H9 (cell line): ENCODE measurements around the gene PEX14. TPM values are rescaled to one million over a fixed set of nuclear protein-coding genes. Genes with fewer than 3 reads are reported as not detected.

ENCODE experiments used
- DNase-seq: peaks from one replicate; pipeline ENCODE4 v3.0.0-alpha.2; 2017
- H2AFZ ChIP-seq: one replicate; pipeline ENCODE4 v1.6.1; 2013; ENCODE audit warnings: mild to moderate bottlenecking, low read length, control low read depth, moderate library complexity
- H2AK5ac ChIP-seq: 2 replicates; pipeline ENCODE4 v1.6.1; 2013; ENCODE audit warnings: low read length, control low read depth, mixed read lengths; ENCODE audit not compliant: insufficient read length
- H2BK120ac ChIP-seq: one replicate; pipeline ENCODE4 v1.6.1; 2013; ENCODE audit warnings: low read depth, mild to moderate bottlenecking, low read length, control low read depth, inconsistent platforms; ENCODE audit not compliant: poor library complexity, severe bottlenecking
- H2BK12ac ChIP-seq: 2 replicates; pipeline ENCODE4 v1.6.1; 2013; ENCODE audit warnings: low read length, control low read depth, mixed read lengths, low read depth; ENCODE audit not compliant: insufficient read length
- H2BK15ac ChIP-seq: 2 replicates; pipeline ENCODE4 v1.6.1; 2013; ENCODE audit warnings: low read depth, low read length, control low read depth
- H2BK20ac ChIP-seq: one replicate; pipeline ENCODE4 v1.6.1; 2013; ENCODE audit warnings: low read depth, mild to moderate bottlenecking, low read length, control low read depth, inconsistent platforms; ENCODE audit not compliant: poor library complexity, severe bottlenecking
- H2BK5ac ChIP-seq: 2 replicates; pipeline ENCODE4 v1.6.1; 2013; ENCODE audit warnings: low read length, control low read depth, mixed read lengths; ENCODE audit not compliant: insufficient read length
- H3K14ac ChIP-seq: 2 replicates; pipeline ENCODE4 v1.6.1; 2013; ENCODE audit warnings: low read length, control low read depth; ENCODE audit not compliant: insufficient read depth
- H3K18ac ChIP-seq: 2 replicates; pipeline ENCODE4 v1.6.1; 2013; ENCODE audit warnings: low read depth, mild to moderate bottlenecking, mixed read lengths, low read length, control low read depth; ENCODE audit not compliant: insufficient read length
- H3K23ac ChIP-seq: 2 replicates; pipeline ENCODE4 v1.6.1; 2013; ENCODE audit warnings: low read length, control low read depth, mixed read lengths, low read depth; ENCODE audit not compliant: insufficient read length
- H3K23me2 ChIP-seq: 2 replicates; pipeline ENCODE4 v1.6.1; 2013; ENCODE audit warnings: low read depth, mild to moderate bottlenecking, mixed read lengths, low read length, control low read depth; ENCODE audit not compliant: insufficient read length, poor library complexity, severe bottlenecking
- H3K27ac ChIP-seq: 2 replicates; pipeline ENCODE4 v1.5.1; 2013; ENCODE audit warnings: low read length, control low read depth, mixed read lengths, low read depth; ENCODE audit not compliant: insufficient read length
- H3K27me3 ChIP-seq: 2 replicates; pipeline ENCODE4 v1.6.1; 2013; ENCODE audit warnings: low read length, control low read depth, inconsistent platforms; ENCODE audit not compliant: insufficient read depth
- H3K4ac ChIP-seq: 2 replicates; pipeline ENCODE4 v1.6.1; 2013; ENCODE audit warnings: low read depth, mild to moderate bottlenecking, control low read depth, inconsistent platforms, low read length, moderate library complexity
- H3K4me1 ChIP-seq: 2 replicates; pipeline ENCODE4 v1.6.1; 2013; ENCODE audit warnings: low read length, control low read depth, inconsistent platforms; ENCODE audit not compliant: insufficient read depth
- H3K4me2 ChIP-seq: 2 replicates; pipeline ENCODE4 v1.6.1; 2013; ENCODE audit warnings: low read length, control low read depth, mixed read lengths; ENCODE audit not compliant: insufficient read length, insufficient read depth
- H3K56ac ChIP-seq: 2 replicates; pipeline ENCODE4 v1.6.1; 2013; ENCODE audit warnings: low read depth, mild to moderate bottlenecking, mixed read lengths, low read length, control low read depth; ENCODE audit not compliant: insufficient read length
- H3K79me1 ChIP-seq: 2 replicates; pipeline ENCODE4 v1.6.1; 2013; ENCODE audit warnings: low read depth, mild to moderate bottlenecking, moderate library complexity, low read length, control low read depth, inconsistent platforms; ENCODE audit not compliant: insufficient read depth, poor library complexity, severe bottlenecking
- H3K79me2 ChIP-seq: 2 replicates; pipeline ENCODE4 v1.6.1; 2013; ENCODE audit warnings: low read length, control low read depth, inconsistent platforms; ENCODE audit not compliant: insufficient read depth
- H3K9ac ChIP-seq: 2 replicates; pipeline ENCODE4 v1.6.1; 2013; ENCODE audit warnings: low read length, control low read depth, mixed read lengths; ENCODE audit not compliant: insufficient read length; ENCODE audit errors: extremely low read depth
- H3K9me3 ChIP-seq: one replicate; pipeline ENCODE4 v1.6.1; 2013; ENCODE audit warnings: low read depth, low read length, inconsistent platforms; ENCODE audit not compliant: control insufficient read depth
- H3T11ph ChIP-seq: one replicate; pipeline ENCODE4 v1.6.1; 2013; ENCODE audit warnings: mild to moderate bottlenecking, low read length, control low read depth, inconsistent platforms
- H4K20me1 ChIP-seq: one replicate; pipeline ENCODE4 v1.6.1; 2013; ENCODE audit not compliant: control insufficient read depth, insufficient read length, insufficient read depth
- H4K5ac ChIP-seq: 2 replicates; pipeline ENCODE4 v1.6.1; 2013; ENCODE audit warnings: low read depth, mild to moderate bottlenecking, mixed read lengths, low read length, control low read depth; ENCODE audit not compliant: insufficient read length
- H4K8ac ChIP-seq: replicated peaks from 2 replicates; pipeline ENCODE4 v1.6.1; 2013; ENCODE audit warnings: low read length, control low read depth, mixed read lengths, low read depth; ENCODE audit not compliant: insufficient read length
- H4K91ac ChIP-seq: 2 replicates; pipeline ENCODE4 v1.6.1; 2013; ENCODE audit warnings: low read depth, mild to moderate bottlenecking, moderate library complexity, mixed read lengths, low read length, control low read depth; ENCODE audit not compliant: insufficient read length
- H3K27ac Mint-ChIP-seq, 3 experiments: 2 replicates in 2 of 3; 3 replicates in 1 of 3; pipeline ENCODE4 v1.8.0; 2020 to 2021; ENCODE audit warnings: mixed read lengths in 3 of 3, mild to moderate bottlenecking in 1 of 3, moderate library complexity in 1 of 3
- H3K27me3 Mint-ChIP-seq: 2 replicates; pipeline ENCODE4 v1.8.0; 2021; ENCODE audit warnings: low read depth, mild to moderate bottlenecking, moderate library complexity, mixed read lengths
- H3K36me3 Mint-ChIP-seq, 3 experiments: 2 replicates in 2 of 3; 3 replicates in 1 of 3; pipeline ENCODE4 v1.8.0; 2020 to 2021; ENCODE audit warnings: low read depth in 3 of 3, mixed read lengths in 3 of 3; ENCODE audit not compliant: insufficient read depth in 1 of 3
- H3K4me1 Mint-ChIP-seq, 2 experiments: 2 replicates each; pipeline ENCODE4 v1.8.0; 2020; ENCODE audit warnings: mixed read lengths in 2 of 2
- H3K4me3 Mint-ChIP-seq, 2 experiments: 2 replicates in 1 of 2; 3 replicates in 1 of 2; pipeline ENCODE4 v1.8.0; 2020 to 2021; ENCODE audit warnings: mild to moderate bottlenecking in 2 of 2, mixed read lengths in 2 of 2, moderate library complexity in 1 of 2
- H3K9me3 Mint-ChIP-seq, 2 experiments: 2 replicates in 1 of 2; 3 replicates in 1 of 2; pipeline ENCODE4 v1.8.0; 2020; ENCODE audit warnings: mild to moderate bottlenecking in 2 of 2, mixed read lengths in 2 of 2, moderate library complexity in 1 of 2
- whole genome bisulfite sequencing: extraction: QIAGEN DNeasy Blood & Tissue Kit; methylation state at CpG from one replicate; pipeline ENCODE4 v1.1.7; 2013; ENCODE audit warnings: missing lambda C conversion rate, low lambda C conversion rate, mixed read lengths; ENCODE audit not compliant: insufficient read length; ENCODE audit errors: extremely low coverage; 5-methylcytosine and 5-hydroxymethylcytosine counted together
- total RNA-seq: library from RNA; stranded (reverse); gene quantifications from 2 replicates; pipeline ENCODE4 v1.2.1, GENCODE V29; 2021
- TF ChIP-seq, protein P1 (sequence below): fragments of 200-600 bp; sonication (generic); conservative IDR thresholded peaks from 3 replicates; pipeline ENCODE4 v1.8.0; 2021; ENCODE audit warnings: antibody characterized with exemption, mild to moderate bottlenecking

Gene PEX14
- total RNA-seq, 1 experiment from 2014 or later, result 23.9 TPM

DNA sequence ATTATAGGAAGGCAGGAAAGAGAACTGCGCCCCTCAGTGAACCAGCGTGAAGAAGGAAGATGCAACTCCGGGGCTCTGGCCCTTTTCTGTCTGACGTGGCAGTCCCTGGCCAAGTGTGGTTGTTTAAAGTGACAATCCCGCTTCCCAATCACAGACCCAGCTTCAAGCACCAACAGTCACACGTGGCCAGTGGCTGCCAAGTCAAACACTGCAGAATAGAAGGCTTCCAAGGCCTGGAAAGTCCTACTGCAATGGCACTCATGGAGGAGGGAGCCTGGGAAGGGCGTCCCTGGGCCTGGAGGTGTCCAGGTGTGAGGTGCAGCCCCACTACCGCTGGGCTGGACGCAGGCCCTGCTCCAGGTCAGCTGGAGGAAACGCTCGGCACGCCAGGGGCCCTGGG lies 177.9 kb downstream of the PEX14 start:
- Histone ChIP-seq H3K4ac (no peak overlapping the region), H3K27me3 (no peaks in the 10 kb centered on the region; the same call in 1 of the 2 replicates), H2AK5ac (no peak overlapping the region), H3K9me3 (no peaks in the 10 kb centered on the region), H2AFZ (no peak overlapping the region), H2BK5ac (no peak overlapping the region), H3K23me2 (peaks cover under 1% of the 10 kb centered on the region), H2BK12ac (no peak overlapping the region), H3K18ac (no peak overlapping the region), H3K4me2 (no peak overlapping the region), H3K79me2 (no peaks in the 10 kb centered on the region), H4K5ac (no peak overlapping the region), H3K4me1 (no peaks in the 10 kb centered on the region), H4K8ac (no peak overlapping the region), H3T11ph (no peak overlapping the region), H2BK120ac (no peak overlapping the region), H4K91ac (no peak overlapping the region), H3K56ac (no peak overlapping the region), H3K14ac (no peak overlapping the region), H4K20me1 (no peaks in the 10 kb centered on the region), H2BK15ac (no peak overlapping the region), H3K23ac (no peak overlapping the region), H3K79me1 (no peaks in the 10 kb centered on the region), H3K27ac (no peak overlapping the region), H3K9ac (no peak overlapping the region), H2BK20ac (no peak overlapping the region)
- no peak for DNase-seq
- Mint-ChIP-seq H3K9me3 (no peaks in the 10 kb centered on the region), H3K4me1 (peaks cover 5 to 26% of the 10 kb centered on the region in 2 experiments), H3K27ac (no peak overlapping the region), H3K36me3 (peaks cover 0 to 4% (median 0%) of the 10 kb centered on the region in 3 experiments; a peak in 1 of 7 replicates), H3K27me3 (no peaks in the 10 kb centered on the region), H3K4me3 (no peak overlapping the region)
- TF ChIP-seq, protein P1, sequence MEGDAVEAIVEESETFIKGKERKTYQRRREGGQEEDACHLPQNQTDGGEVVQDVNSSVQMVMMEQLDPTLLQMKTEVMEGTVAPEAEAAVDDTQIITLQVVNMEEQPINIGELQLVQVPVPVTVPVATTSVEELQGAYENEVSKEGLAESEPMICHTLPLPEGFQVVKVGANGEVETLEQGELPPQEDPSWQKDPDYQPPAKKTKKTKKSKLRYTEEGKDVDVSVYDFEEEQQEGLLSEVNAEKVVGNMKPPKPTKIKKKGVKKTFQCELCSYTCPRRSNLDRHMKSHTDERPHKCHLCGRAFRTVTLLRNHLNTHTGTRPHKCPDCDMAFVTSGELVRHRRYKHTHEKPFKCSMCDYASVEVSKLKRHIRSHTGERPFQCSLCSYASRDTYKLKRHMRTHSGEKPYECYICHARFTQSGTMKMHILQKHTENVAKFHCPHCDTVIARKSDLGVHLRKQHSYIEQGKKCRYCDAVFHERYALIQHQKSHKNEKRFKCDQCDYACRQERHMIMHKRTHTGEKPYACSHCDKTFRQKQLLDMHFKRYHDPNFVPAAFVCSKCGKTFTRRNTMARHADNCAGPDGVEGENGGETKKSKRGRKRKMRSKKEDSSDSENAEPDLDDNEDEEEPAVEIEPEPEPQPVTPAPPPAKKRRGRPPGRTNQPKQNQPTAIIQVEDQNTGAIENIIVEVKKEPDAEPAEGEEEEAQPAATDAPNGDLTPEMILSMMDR, result no peak
- WGBS, result no CpG with 5 or more reads among the region's 12 CpGs
